NCI-H69 (cell line): ENCODE results near the gene LRP11.

Experiments used
- DNase-seq: peaks from one replicate; lab custom pipeline; 2025; lab: John Stamatoyannopoulos, UW

The LRP11 gene

DNA sequence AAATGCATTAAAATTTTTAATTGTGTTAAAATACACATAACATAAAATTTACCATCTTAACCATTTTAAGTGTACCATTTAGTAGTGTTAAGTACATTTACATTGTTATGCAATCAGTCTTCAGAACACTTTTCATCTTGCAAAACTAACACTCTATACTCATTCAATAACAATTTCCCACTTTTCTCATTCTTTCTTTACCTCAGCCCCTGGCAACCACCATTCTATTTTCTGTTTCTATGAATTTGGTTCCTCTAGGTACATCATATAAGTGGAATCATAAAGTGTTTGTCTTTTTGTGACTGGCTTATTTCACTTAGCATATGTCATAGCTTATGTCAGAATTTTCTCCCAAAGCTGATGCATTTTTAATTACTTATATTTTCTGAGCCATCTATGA is 82.4 kb downstream of the LRP11 start:
- DNase-seq: no peak

DNA sequence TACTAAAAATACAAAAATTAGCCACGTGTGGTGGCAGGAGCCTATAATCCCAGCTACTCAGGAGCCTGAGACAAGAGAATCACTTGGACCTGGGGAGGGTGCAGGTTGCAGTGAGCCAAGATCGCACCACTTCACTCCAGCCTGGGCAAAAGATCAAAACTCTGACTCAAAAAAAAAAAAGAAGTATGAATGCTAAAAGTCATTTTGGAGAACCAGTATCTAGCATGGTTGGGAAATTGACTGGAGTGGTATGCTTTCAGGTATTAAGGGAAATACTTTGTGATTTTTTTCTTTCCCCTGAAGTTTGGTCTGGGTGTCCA is 84.6 kb downstream of the LRP11 start:
- no peak for DNase-seq

DNA sequence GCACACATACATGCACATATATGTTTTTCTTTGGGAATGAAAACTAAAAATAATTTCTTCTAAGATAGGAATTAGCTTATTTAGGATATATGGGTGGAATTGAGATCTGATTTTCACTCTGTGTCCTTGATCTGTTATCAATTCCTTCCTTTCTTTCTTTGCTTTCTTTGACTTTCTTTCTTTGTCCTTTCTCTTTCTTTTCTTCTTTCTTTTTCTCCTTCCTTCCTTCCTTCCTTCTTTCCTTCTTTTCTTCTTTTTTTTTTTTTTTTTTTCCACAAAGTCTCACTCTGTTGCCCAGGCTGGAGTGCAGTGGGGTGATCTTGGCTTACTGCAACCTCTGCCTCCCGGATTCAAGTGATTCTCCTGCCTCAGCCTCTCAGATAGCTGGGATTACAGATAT is 86.5 kb downstream of the LRP11 start:
- DNase-seq: no peak

DNA sequence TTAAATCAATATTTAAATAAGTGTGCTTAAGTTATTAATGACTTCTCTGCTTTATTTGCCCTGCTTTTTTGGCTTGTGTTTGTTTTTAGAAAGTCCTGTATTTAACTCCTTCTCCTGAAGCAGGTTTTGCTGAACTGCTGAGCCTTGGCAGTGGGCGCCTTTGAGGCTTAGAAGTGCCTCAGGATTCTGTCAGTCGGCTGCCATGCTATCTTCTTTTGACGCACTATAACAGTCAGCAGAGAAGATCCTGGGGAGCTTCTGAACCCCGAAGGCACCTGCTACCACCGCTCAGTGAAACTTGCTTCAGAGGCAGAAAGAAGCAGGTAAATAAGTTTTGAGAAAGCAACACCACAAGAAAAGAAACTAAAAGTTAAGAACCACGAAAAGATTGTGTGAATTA is 92.2 kb downstream of the LRP11 start:
- no peak for DNase-seq

DNA sequence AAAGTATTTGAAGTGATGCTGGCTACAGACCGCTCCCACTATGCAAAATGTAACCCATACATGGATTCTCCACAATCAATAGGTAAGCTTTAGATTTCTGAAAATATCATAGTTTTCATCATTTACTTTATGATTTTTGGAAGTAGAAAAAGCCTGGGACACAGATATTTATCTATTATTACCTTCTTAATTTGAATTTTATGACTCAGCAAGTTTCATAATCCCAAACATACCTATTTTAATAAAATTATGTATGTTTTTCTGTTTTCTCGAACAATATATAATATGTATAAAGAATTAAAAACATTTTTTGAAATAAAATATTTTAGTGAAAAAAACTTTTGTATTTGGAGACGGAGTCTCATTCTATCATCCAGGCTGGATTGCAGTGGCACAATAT is 93.0 kb downstream of the LRP11 start:
- DNase-seq: no peak

DNA sequence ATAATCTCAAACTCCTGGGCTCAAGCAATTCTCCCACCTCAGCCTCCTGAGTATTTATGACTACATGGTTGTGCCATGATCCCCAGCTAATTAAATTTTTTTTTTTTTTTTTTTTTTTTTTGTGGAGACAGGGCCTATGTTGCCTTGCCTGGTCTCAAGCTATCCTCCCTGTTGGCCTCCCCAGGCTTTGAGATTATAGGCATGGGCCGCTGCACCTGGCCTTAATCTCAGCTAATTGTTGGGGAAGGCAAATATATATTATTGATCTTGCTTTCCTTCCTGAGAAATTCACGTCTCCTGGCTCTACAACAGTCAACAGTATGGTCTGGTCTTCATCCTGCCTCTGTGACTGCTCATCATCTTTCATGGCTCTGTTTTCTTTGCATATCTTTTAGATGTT is 94.5 kb downstream of the LRP11 start:
- DNase-seq: no peak
